ENCODE results near the gene FAM156B.
"Not testable (repeated sequence)": the region's sequence is repeated elsewhere in the genome, so short reads cannot be mapped to it uniquely, and the experiment has no call there.

The FAM156B gene

GRCh38 chrX:52896855-52897709 lies at the start of gene FAM156B:
Gene FAM156B (plus strand): TSS chrX:52897330. CDS start chrX:52907226, 9,896 bp downstream.
- DNase-seq (ENCODE audit: low spot score) = not testable (repeated sequence)

GRCh38 chrX:52852110-52852860 lies 44.8 kb upstream of the FAM156B start:
- DNase-seq (ENCODE audit: low spot score) = no peak

- not testable (repeated sequence) for DNase-seq (ENCODE audit: low spot score)
Measured at GRCh38 chrX:52856991-52857525, 40.1 kb upstream of the FAM156B start.

GRCh38 chrX:52865343-52865998 lies 31.7 kb upstream of the FAM156B start:
- no peak for DNase-seq (ENCODE audit: low spot score)

GRCh38 chrX:52867610-52868348 lies 29.4 kb upstream of the FAM156B start, which contains the start of gene XAGE3:
Gene XAGE3 (minus strand): TSS chrX:52868083. CDS start chrX:52867133, 950 bp downstream.
- DNase-seq (ENCODE audit: low spot score) = no peak

GRCh38 chrX:52870046-52870445 lies 27.1 kb upstream of the FAM156B start:
- DNase-seq (ENCODE audit: low spot score) = no peak

GRCh38 chrX:52873825-52874224 lies 23.3 kb upstream of the FAM156B start:
- DNase-seq (ENCODE audit: low spot score) = not testable (repeated sequence)

GRCh38 chrX:52874661-52875060 lies 22.5 kb upstream of the FAM156B start:
- DNase-seq (ENCODE audit: low spot score) = no peak

GRCh38 chrX:52875436-52875835 lies 21.7 kb upstream of the FAM156B start:
- DNase-seq (ENCODE audit: low spot score) = not testable (repeated sequence)

- not testable (repeated sequence) for DNase-seq (ENCODE audit: low spot score)
Measured at GRCh38 chrX:52876386-52876785, 20.7 kb upstream of the FAM156B start.

GRCh38 chrX:52887459-52887858 lies 9.7 kb upstream of the FAM156B start:
- DNase-seq (ENCODE audit: low spot score) = not testable (repeated sequence)

- not testable (repeated sequence) for DNase-seq (ENCODE audit: low spot score)
Measured at GRCh38 chrX:52888090-52888489, 9.0 kb upstream of the FAM156B start.

- not testable (repeated sequence) for DNase-seq (ENCODE audit: low spot score)
Measured at GRCh38 chrX:52896438-52896837, 692 bp upstream of the FAM156B start.

- DNase-seq (ENCODE audit: low spot score) = not testable (repeated sequence)
Measured at GRCh38 chrX:52905531-52905930, 8.4 kb downstream of the FAM156B start.

- not testable (repeated sequence) for DNase-seq (ENCODE audit: low spot score)
Measured at GRCh38 chrX:52906072-52906471, 8.9 kb downstream of the FAM156B start.

GRCh38 chrX:52907137-52907536 lies 10.0 kb downstream of the FAM156B start:
- DNase-seq (ENCODE audit: low spot score) = not testable (repeated sequence)

- not testable (repeated sequence) for DNase-seq (ENCODE audit: low spot score)
Measured at GRCh38 chrX:52907900-52908299, 10.8 kb downstream of the FAM156B start.

- not testable (repeated sequence) for DNase-seq (ENCODE audit: low spot score)
Measured at GRCh38 chrX:52909313-52909969, 12.3 kb downstream of the FAM156B start.

- DNase-seq (ENCODE audit: low spot score) = not testable (repeated sequence)
Measured at GRCh38 chrX:52913681-52914080, 16.6 kb downstream of the FAM156B start.

- DNase-seq (ENCODE audit: low spot score) = not testable (repeated sequence)
Measured at GRCh38 chrX:52914704-52915103, 17.6 kb downstream of the FAM156B start.

Measured in CD4-positive, alpha-beta T cell treated with Interleukin-6 at 100 ng/mL for 8 hours (primary cell).